Measurements from ENCODE around the gene FGF12.

FGF12 gene

DNA sequence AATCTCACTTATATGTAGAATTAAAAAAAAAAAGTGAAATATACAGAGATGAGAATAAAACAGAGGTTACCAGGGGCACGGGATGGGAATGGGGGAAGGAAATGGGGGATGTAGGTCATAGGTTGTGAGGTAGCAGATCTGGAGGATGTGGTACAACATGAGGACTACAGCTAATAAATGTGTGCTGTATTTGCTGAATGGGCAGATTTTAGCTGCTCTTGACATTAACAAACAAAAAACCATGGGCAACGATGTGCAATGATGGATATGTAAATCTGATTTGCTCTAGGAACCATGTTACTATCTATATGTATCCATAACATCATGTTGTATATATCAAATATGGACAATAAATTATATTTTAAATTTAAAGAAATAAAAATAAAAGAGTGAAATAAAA lies 87.4 kb downstream of the FGF12 start:
- TF ChIP-seq, protein P1, sequence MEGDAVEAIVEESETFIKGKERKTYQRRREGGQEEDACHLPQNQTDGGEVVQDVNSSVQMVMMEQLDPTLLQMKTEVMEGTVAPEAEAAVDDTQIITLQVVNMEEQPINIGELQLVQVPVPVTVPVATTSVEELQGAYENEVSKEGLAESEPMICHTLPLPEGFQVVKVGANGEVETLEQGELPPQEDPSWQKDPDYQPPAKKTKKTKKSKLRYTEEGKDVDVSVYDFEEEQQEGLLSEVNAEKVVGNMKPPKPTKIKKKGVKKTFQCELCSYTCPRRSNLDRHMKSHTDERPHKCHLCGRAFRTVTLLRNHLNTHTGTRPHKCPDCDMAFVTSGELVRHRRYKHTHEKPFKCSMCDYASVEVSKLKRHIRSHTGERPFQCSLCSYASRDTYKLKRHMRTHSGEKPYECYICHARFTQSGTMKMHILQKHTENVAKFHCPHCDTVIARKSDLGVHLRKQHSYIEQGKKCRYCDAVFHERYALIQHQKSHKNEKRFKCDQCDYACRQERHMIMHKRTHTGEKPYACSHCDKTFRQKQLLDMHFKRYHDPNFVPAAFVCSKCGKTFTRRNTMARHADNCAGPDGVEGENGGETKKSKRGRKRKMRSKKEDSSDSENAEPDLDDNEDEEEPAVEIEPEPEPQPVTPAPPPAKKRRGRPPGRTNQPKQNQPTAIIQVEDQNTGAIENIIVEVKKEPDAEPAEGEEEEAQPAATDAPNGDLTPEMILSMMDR (IDR thresholded peaks at IDR 0.05) = no peak

DNA sequence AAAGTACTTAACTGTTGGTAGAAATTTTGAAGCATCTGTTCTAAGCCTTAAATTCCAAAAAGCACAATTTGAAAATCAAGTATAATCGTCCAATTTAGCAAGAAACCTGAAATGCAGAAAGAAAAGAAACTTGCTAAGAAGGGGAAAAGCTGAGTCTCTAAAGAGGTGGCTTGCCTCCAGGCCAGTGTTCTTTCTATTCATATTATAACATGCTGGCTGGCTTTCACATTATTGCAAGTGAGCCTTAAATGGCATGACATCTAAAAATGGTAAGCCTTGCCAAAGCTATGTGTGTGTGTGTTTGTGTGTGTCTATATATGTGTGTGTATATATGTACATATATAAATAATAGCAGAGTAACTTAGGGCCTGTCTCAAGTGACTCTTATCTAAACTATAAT lies 89.5 kb downstream of the FGF12 start:
- TF ChIP-seq, protein P1 (IDR thresholded peaks at IDR 0.05) = no peak

DNA sequence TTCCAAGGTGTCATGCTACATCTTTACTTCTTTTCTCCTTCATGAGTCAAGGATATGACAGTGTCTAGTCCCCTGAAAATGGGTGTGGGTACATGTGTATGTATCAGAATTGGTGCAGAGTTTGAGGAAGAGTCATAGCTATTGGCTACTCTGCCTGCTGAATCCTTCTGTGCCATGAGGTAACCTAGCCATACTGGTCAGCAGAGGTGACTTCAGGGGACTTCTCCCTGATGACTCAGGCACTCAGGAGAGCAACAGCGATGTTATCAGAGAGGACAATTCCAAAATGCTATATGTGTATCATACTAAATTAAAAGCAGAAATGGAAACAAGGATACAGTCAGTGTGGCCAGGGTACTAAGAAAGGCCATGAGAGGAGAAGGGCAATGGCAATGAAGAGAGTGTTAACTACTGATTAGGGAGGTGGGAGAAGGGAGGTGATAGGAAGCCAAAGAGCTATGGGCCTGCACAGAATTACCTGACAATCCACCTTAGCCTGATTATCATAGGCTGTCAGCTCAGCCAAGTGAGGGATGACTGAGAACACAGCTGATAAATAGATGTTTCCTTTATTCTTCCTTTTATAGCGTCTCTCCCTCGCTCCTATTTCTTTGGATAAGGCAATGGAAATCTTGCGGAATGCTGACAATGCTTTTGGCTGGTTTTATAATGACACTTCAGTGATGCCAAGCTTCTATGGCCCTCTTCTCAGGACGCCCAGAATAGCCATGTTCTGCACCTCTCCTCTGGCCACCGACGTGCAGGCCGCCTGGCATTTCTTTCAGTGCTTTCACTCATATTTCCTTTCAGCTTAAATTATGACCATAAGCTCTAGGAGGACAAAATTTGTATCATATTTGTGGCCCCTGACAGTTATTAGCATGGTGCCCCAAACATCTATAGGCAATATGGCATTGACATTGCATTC lies 90.6 kb downstream of the FGF12 start:
- TF ChIP-seq, protein P1 (IDR thresholded peaks at IDR 0.05) = no peak

DNA sequence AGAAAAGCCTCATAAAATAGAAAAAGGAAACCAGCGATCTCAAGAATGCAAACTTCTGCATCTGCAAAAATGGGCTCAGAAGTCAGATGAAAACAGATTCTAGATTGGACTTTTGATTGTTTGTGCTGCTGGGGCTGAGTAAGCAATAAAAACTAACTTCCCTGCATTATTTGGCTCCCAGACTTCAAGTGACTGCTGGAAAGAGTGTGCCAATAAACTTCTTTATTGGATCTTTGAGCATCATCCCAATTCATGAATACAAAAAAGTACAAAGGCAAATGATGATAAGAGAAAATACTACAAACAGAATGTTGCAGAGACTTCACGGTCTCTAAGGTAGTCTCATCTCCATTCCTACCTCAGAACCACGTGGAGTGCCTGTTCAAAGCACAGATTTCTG lies 97.9 kb downstream of the FGF12 start:
- TF ChIP-seq, protein P1 (IDR thresholded peaks at IDR 0.05) = no peak

DNA sequence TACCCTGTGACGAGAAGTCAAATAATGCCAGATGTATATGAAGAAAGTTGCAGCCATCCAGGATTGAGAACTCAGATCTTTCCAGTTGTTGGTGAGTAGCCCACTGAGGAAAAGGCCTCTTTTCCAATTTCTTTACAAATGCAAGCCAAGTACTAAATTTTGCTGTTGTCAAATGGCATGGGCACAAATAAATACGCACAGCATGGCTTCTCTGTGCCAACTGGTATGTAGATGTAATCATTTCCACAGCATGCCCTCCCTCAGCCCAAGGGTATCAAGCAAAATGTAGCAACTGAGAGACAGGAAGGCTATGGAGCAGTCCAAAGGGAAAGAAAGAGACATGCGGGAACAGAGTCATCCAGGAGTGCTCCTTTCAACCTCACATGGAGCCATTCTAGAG lies 105.4 kb downstream of the FGF12 start:
- TF ChIP-seq, protein P1 (IDR thresholded peaks at IDR 0.05) = no peak

DNA sequence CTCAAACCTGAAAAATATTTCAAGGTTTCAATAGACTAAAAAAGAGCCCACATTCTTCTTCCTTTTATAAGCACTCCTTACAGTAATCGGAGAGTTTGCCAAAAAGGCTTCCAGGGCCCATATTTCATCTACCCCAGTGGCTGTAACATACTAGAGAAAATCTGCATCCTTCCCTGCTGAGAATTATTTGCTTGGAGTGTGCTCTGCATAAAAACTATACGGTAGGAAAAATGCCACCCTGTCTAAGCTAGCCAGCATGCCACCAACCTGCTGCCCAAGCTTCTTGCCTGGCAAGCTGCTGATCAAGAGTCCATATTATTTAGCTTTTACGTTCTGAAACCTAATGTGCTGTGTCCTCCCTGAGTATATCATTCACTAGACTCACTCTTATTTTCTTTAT lies 107.1 kb downstream of the FGF12 start:
- TF ChIP-seq, protein P1 (IDR thresholded peaks at IDR 0.05) = no peak

DNA sequence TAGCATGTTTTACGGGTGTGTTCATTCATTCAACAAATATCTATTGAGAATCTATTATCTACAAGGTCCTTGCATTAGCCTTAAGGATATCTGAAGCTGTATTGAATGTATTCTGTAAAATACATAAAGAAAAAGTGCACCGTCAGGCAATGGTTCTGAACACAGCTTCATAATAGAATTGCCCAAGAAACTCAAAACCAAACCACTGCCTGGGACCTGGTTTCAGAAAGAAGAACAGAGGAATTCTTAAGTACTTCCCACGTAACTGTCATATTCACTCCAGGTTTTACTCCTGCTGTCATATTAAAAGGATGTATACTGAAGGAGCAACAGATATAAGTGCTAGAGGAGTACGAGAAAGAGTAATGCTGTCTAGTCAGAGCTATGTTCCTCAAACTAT lies 115.9 kb downstream of the FGF12 start:
- TF ChIP-seq, protein P1 (IDR thresholded peaks at IDR 0.05) = no peak
